ENCODE results near the gene RNF169. TPM values are rescaled to one million over a fixed set of nuclear protein-coding genes. Genes with fewer than 3 reads are reported as not detected.
A peak's percentile ranks its signal among the peaks of the same experiment; 100 is the strongest.

The RNF169 gene
- total and polyA plus RNA-seq, 2 experiments from 2014 or later, result 0.78 to 16.5 TPM

DNA sequence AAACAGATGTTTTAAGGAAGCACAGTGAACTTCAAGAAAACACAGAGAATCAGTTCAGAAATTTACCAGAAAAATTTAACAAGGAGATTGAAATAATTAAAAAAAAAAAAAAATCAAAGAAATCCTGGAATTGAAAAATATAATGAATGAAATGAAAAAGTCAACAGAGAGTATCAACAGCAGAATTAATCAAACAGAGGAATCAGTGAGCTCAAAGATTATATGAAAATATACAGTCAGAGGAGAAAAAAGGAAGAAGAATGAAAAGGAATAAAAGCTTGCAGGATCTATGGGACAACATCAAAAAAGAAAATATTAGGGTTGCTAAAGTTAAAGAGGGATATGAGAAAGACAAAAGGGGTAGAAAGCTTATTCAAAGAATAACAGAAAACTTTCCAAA is 117.9 kb downstream of the RNF169 start (continued):
- TF ChIP-seq ZNF462 (CRISPR knock-in tag; IDR thresholded peaks at IDR 0.05), result no peak

GRCh38 chr11:74870485-74870884 is 121.8 kb downstream of the RNF169 start:
- no peaks in the 10 kb centered on the region for H3K4me1 ChIP-seq (ENCODE audit: insufficient read depth)
- H3F3A ChIP-seq (replicated peaks; ENCODE audit: low read depth), result no peaks in the 10 kb centered on the region
- Mint-ChIP-seq H3K27ac (no peak overlapping the region), H3K36me3 (ENCODE audit: low read depth) (peaks cover 90% of the 10 kb centered on the region), H3K4me3 (no peak overlapping the region), H3K4me1 (no peaks in the 10 kb centered on the region), H3K9me3 (peaks cover 87% of the 10 kb centered on the region), H3K27me3 (ENCODE audit: insufficient read depth, low read depth, poor library complexity) (peaks cover 7% of the 10 kb centered on the region)
- peaks cover 24% of the 10 kb centered on the region for H3K36me3 ChIP-seq (ENCODE audit: insufficient read depth)
- H3K27me3 ChIP-seq (ENCODE audit: insufficient read depth), result no peaks in the 10 kb centered on the region
- no peak overlapping the region for H3K4me3 ChIP-seq
- ATAC-seq, result peak; percentile 85
- no peak overlapping the region for H3K27ac ChIP-seq (ENCODE audit: low read depth)
- H2AFZ ChIP-seq, result no peak overlapping the region
- H3K4me2 ChIP-seq, result no peak overlapping the region
- DNase-seq (ENCODE audit: low spot score), result peak; percentile 78
- H3K79me2 ChIP-seq (replicated peaks; ENCODE audit: insufficient read depth), result no peaks in the 10 kb centered on the region
- TF ChIP-seq STAT1 (IDR thresholded peaks at IDR 0.05; ENCODE audit: unreplicated experiment) (no peak), CTCF (conservative IDR thresholded peaks at IDR 0.05; ENCODE audit: low read depth in 2 of 2) (peak; percentile 64 to 77), REST (IDR thresholded peaks at IDR 0.05; ENCODE audit: unreplicated experiment) (no peak), EZH2 (IDR thresholded peaks at IDR 0.05; ENCODE audit: low read depth, unreplicated experiment) (no peak)
- H4K20me1 ChIP-seq (replicated peaks; ENCODE audit: insufficient read depth), result no peaks in the 10 kb centered on the region
- 0 out of 2 replicates have a peak, but pooled peaks cover 8% of the 10 kb centered on the region for H3K9me2 ChIP-seq (ENCODE audit: insufficient read depth)

All from GM23338 (cell line).